Stimulated activated CD8-positive, alpha-beta memory T cell treated with anti-CD3 and anti-CD28 coated beads, Interleukin-7, amount 100 ng/mL, for 48 hours (primary cell): ENCODE measurements around the gene CDC45.

Experiments
- DNase-seq, 2 donors: peaks; one replicate each; pipeline ENCODE4 v3.0.0-alpha.2; 2020; ENCODE audit warnings: low read depth in 1 of 2; ENCODE audit errors: extremely low read depth in 1 of 2

The CDC45 gene

GRCh38 chr22:19447330-19448075 lies 32.2 kb upstream of the CDC45 start, which contains the start of gene C22orf39:
C22orf39 (minus strand) TSS chr22:19447711; CDS start chr22:19447688, 23 bp downstream.
- peak; percentile 73 to 78 for DNase-seq

- DNase-seq = no peak
Measured at GRCh38 chr22:19448076-19448607, 31.6 kb upstream of the CDC45 start.

- DNase-seq = peak; percentile 19 to 65
Measured at GRCh38 chr22:19448739-19449421, 30.8 kb upstream of the CDC45 start.

GRCh38 chr22:19449422-19449767 lies 30.3 kb upstream of the CDC45 start:
- no peak for DNase-seq

GRCh38 chr22:19450363-19451175 lies 29.2 kb upstream of the CDC45 start:
- DNase-seq = no peak

- no peak for DNase-seq
Measured at GRCh38 chr22:19451570-19451969, 28.1 kb upstream of the CDC45 start.

GRCh38 chr22:19453718-19454117 lies 26.0 kb upstream of the CDC45 start:
- DNase-seq = no peak

GRCh38 chr22:19454156-19454555 lies 25.6 kb upstream of the CDC45 start:
- no peak for DNase-seq

- no peak for DNase-seq
Measured at GRCh38 chr22:19455033-19455432, 24.7 kb upstream of the CDC45 start.

- no peak for DNase-seq
Measured at GRCh38 chr22:19455585-19456370, 23.9 kb upstream of the CDC45 start.

- DNase-seq = no peak
Measured at GRCh38 chr22:19456541-19456940, 23.2 kb upstream of the CDC45 start.

- no peak for DNase-seq
Measured at GRCh38 chr22:19457828-19458428, 21.8 kb upstream of the CDC45 start.

GRCh38 chr22:19460036-19460435 lies 19.7 kb upstream of the CDC45 start:
- DNase-seq = no peak

- DNase-seq = no peak
Measured at GRCh38 chr22:19461506-19461905, 18.2 kb upstream of the CDC45 start.

- DNase-seq = no peak
Measured at GRCh38 chr22:19463008-19463407, 16.7 kb upstream of the CDC45 start.

- DNase-seq = no peak
Measured at GRCh38 chr22:19463491-19464469, 15.9 kb upstream of the CDC45 start.

GRCh38 chr22:19464546-19464945 lies 15.2 kb upstream of the CDC45 start:
- DNase-seq = no peak

- DNase-seq = no peak
Measured at GRCh38 chr22:19464975-19465374, 14.7 kb upstream of the CDC45 start.

GRCh38 chr22:19466126-19466716 lies 13.5 kb upstream of the CDC45 start:
- DNase-seq = no peak
